Peyer's patch (tissue), 4 donors: ENCODE data around the gene EPB41L4B. TPM values are rescaled to one million over a fixed set of nuclear protein-coding genes. Genes with fewer than 3 reads are reported as not detected.

Experiments used
- DNase-seq, 3 donors: peaks; one replicate each; pipeline ENCODE4 v3.0.0-alpha.2; 2017 to 2019
- H3K27ac ChIP-seq, 4 donors: fragments of 200-600 bp; sonication (generic); one replicate each; pipeline ENCODE4 v1.5.1; 2016 to 2019
- H3K27me3 ChIP-seq, 2 donors: fragments of 200-600 bp; sonication (generic); one replicate each; pipeline ENCODE4 v1.5.1; 2019
- H3K36me3 ChIP-seq, 3 donors: fragments of 200-600 bp; sonication (generic); one replicate each; pipeline ENCODE4 v1.5.1; 2016 to 2019
- H3K4me1 ChIP-seq, 4 donors: fragments of 200-600 bp; sonication (generic); one replicate each; pipeline ENCODE4 v1.5.1; 2016 to 2019
- H3K4me3 ChIP-seq, 4 donors: fragments of 200-600 bp; sonication (generic); 1 replicate in 3 of 4; 2 replicates in 1 of 4; pipeline ENCODE4 v1.5.1; 2016 to 2019; ENCODE audit warnings: mild to moderate bottlenecking in 1 of 4
- H3K9me3 ChIP-seq, 4 donors: fragments of 200-600 bp; sonication (generic); one replicate each; pipeline ENCODE4 v1.5.1; 2016 to 2019; ENCODE audit warnings: mild to moderate bottlenecking in 1 of 4
- POLR2A ChIP-seq, 2 donors: fragments of 450-650 bp; IDR thresholded peaks; one replicate each; pipeline ENCODE4 v1.5.1; 2017; ENCODE audit warnings: antibody characterized with exemption in 2 of 2, mild to moderate bottlenecking in 2 of 2, moderate library complexity in 2 of 2
- total RNA-seq, 4 donors: library from RNA; depleted of rRNA; stranded (reverse); fragments of >200 nt; gene quantifications; one replicate each; pipeline ENCODE4 v1.1.0, GENCODE V29; 2016
- TF ChIP-seq, protein P1 (sequence below), 6 experiments: fragments of 450-650 bp in 4 of 6; fragments of 200-600 bp in 2 of 6; sonication (generic) in 1 of 6; IDR thresholded peaks; one replicate each; pipeline ENCODE4 v1.5.1; 2017 to 2019; ENCODE audit warnings: antibody characterized with exemption in 6 of 6, mild to moderate bottlenecking in 3 of 6, moderate library complexity in 1 of 6

The EPB41L4B gene
- total RNA-seq, 4 donors from 2014 or later: 20.6 to 135 (median 78.2) TPM

DNA sequence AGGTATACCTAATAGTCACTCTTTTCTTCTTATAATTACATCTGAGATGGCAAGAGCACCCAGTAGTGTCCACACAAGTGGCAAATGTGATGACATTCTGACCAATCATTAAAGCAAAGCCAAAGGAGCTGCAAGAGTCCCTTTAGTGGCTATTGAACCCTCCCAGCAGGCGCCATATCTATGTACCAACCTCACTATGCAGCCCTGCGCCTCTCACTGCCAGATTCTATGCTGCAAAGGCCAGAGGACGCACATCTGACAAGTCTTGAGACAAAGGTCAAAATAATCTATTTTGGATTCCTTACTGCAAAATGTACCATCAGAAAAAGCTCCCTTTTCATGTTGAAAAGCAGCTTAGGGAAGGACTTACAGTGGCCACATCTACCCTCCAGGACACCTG, 47.0 kb downstream of the EPB41L4B start:
- Histone ChIP-seq H3K9me3 (no peaks in the 10 kb centered on the region), H3K36me3 (no peaks in the 10 kb centered on the region), H3K27me3 (no peaks in the 10 kb centered on the region), H3K4me3 (no peak overlapping the region), H3K4me1 (peaks cover 0 to 25% (median 0%) of the 10 kb centered on the region in 4 donors), H3K27ac (peak overlapping the region in 3 of 4 donors; percentile 20 to 73 (median 66))
- peak in 1 of 3 donors; percentile 18 for DNase-seq
- TF ChIP-seq, protein P1, sequence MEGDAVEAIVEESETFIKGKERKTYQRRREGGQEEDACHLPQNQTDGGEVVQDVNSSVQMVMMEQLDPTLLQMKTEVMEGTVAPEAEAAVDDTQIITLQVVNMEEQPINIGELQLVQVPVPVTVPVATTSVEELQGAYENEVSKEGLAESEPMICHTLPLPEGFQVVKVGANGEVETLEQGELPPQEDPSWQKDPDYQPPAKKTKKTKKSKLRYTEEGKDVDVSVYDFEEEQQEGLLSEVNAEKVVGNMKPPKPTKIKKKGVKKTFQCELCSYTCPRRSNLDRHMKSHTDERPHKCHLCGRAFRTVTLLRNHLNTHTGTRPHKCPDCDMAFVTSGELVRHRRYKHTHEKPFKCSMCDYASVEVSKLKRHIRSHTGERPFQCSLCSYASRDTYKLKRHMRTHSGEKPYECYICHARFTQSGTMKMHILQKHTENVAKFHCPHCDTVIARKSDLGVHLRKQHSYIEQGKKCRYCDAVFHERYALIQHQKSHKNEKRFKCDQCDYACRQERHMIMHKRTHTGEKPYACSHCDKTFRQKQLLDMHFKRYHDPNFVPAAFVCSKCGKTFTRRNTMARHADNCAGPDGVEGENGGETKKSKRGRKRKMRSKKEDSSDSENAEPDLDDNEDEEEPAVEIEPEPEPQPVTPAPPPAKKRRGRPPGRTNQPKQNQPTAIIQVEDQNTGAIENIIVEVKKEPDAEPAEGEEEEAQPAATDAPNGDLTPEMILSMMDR (IDR thresholded peaks at IDR 0.05): no peak
- no peak for TF ChIP-seq POLR2A (IDR thresholded peaks at IDR 0.05)

- Histone ChIP-seq H3K36me3 (no peaks in the 10 kb centered on the region), H3K4me3 (no peak overlapping the region), H3K27ac (no peak overlapping the region), H3K9me3 (no peaks in the 10 kb centered on the region), H3K4me1 (peaks cover 0 to 25% (median 0%) of the 10 kb centered on the region in 4 donors), H3K27me3 (no peaks in the 10 kb centered on the region)
- no peak for DNase-seq
- no peak for TF ChIP-seq POLR2A (IDR thresholded peaks at IDR 0.05)
- TF ChIP-seq, protein P1 (IDR thresholded peaks at IDR 0.05): no peak
Measured at GRCh38 chr9:109272745-109273144, 48.1 kb downstream of the EPB41L4B start.

DNA sequence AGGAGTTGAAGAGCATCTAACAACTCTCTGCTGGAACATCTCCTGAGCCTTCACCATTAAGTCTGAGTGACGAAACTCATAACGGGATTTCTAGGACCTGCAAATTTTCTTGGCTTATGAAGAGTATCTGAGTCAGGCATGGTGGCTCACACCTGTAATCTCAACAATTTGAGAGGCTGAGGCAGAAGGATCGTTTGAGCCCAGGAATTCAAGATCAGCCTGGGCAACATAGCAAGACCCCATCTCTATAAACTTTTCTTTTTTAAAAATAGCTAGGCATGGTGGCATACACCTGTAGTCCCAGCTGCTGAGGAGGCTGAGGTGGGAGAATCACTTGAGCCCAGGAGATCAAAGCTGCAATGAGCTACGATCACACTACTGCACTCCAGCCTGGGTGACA, 48.8 kb downstream of the EPB41L4B start:
- H3K27ac ChIP-seq: no peak overlapping the region
- no peaks in the 10 kb centered on the region for H3K36me3 ChIP-seq
- peaks cover 0 to 25% (median 0%) of the 10 kb centered on the region in 4 donors for H3K4me1 ChIP-seq
- no peaks in the 10 kb centered on the region for H3K27me3 ChIP-seq
- DNase-seq: peak in 1 of 3 donors; percentile 1
- no peaks in the 10 kb centered on the region for H3K9me3 ChIP-seq
- H3K4me3 ChIP-seq: no peak overlapping the region
- TF ChIP-seq POLR2A (IDR thresholded peaks at IDR 0.05): no peak
- TF ChIP-seq, protein P1 (IDR thresholded peaks at IDR 0.05): no peak

- H3K27me3 ChIP-seq: no peaks in the 10 kb centered on the region
- TF ChIP-seq, protein P1 (IDR thresholded peaks at IDR 0.05): no peak
- TF ChIP-seq POLR2A (IDR thresholded peaks at IDR 0.05): no peak
- no peaks in the 10 kb centered on the region for H3K9me3 ChIP-seq
- no peak overlapping the region for H3K4me3 ChIP-seq
- H3K27ac ChIP-seq: no peak overlapping the region
- peak in 1 of 3 donors; percentile 31 for DNase-seq
- no peaks in the 10 kb centered on the region for H3K36me3 ChIP-seq
- peaks cover 0 to 25% (median 0%) of the 10 kb centered on the region in 4 donors for H3K4me1 ChIP-seq
Measured at GRCh38 chr9:109270971-109271925, 49.6 kb downstream of the EPB41L4B start.

GRCh38 chr9:109270441-109270840, 50.4 kb downstream of the EPB41L4B start:
- no peak for TF ChIP-seq POLR2A (IDR thresholded peaks at IDR 0.05)
- TF ChIP-seq, protein P1 (IDR thresholded peaks at IDR 0.05): no peak
- Histone ChIP-seq H3K4me1 (peaks cover 0 to 25% (median 0%) of the 10 kb centered on the region in 4 donors), H3K27ac (no peak overlapping the region), H3K9me3 (no peaks in the 10 kb centered on the region), H3K4me3 (no peak overlapping the region), H3K36me3 (no peaks in the 10 kb centered on the region), H3K27me3 (no peaks in the 10 kb centered on the region)
- DNase-seq: peak in 1 of 3 donors; percentile 3
